GM11168 (cell line): ENCODE results near the gene CD79B.

Experiments
- in situ Hi-C: fragments of 300-500 bp; cut with MboI; formaldehyde crosslinking; loops from one replicate; pipeline ENCODE4 v1.12.0; 2022; ENCODE audit warnings: low sequenced_read_pairs; ENCODE audit not compliant: unreplicated experiment

CD79B gene

DNA sequence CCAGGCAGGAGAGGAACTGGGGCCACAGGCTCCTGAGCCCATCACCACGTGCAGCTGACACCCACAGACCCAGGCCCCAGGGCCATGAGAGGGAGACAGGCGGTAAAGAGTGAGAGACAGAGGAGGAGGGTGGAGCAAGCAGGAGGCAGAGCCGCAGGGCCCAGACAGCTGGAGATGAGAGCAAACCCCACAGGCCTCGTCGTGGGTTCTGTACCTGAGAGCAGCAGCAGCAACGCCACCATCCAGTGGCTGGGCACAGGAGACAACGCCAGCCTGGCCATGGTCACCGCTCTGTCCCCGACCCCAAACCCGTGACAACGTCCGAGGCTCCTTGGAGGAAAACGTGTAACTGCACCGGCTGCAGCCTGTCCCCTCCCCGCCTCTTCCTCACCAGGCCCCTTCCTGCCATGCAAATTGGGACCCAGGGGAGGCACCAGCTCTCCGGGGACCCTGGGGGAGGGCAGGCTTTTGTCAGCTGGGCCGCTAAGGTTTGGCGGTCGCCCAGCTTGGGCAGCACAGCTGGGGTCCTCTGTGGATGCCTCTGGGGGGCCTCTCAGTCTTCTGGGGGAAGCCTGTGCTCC is at the start of gene CD79B:
TSS of gene CD79B (minus strand) at position 351 of the 581 bp plus-strand sequence. CDS start at position 281, 70 bp downstream.
- in situ Hi-C loops = loop anchor here (25.0 kb wide), 1 partner anchor 205 kb away; the partner anchor contains the start of gene ERN1

DNA sequence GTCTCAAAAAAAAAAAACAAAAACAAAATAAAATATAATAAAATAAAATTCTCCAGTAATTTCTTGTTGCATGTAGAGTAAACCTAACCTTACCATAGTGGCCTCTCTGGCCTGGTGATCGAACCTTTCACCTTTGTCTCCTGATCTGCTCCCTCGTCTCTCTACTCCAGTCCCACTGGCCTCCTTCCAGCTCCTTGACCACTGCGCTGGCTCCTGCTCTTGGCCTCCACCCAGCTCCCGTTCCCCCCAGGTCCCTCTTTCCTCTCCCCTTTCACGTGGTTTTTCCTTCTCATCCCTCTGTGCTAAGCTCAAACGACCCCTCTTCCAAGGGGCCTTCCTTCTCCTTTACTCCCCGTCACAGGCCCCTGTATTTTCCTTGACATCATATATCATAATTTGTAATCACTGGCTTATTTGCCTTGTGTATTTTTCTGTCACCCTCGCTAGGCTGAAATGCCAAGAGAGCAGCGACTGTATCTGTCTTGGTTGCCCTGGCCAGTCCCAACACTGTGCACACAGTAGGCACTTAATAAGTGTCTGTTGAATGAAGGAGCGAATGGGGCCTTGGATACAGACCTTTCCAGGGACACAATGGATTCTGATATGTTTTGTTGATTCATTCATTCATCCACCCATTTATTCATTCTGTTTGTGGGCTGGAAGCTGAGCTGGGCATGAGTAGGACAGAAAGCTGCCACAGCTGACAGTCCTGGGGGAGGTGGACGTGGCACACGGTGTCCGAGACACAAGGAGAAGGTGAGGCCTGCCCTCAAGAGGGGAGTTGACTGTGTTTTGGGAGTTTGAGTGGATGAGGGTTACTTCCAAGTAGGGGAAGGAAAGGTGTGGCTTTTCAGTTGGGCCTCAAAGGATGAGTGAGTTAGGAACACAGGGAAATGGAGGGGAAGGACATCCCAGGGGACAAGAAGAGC is 46.4 kb upstream of the CD79B start:
- in situ Hi-C loops = no loop called here

DNA sequence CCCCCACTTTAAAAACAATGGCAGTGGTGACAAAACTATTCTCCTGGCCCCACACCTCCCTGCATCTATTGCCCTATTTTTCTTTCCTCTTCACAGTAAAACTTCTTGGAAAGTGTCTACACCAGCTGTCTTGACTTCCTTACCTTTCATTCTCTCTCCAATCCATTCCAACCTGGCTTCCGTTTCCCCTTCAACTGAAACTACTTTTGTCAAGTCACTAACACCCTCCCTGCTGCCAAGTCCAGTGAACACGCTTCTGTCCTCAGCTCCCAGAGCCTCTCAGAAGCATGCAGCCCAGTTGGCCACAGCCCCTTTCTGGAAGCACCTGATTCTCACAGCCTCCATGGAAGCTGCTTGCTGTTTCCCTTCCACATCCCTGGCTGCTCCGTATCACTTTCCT is 44.6 kb upstream of the CD79B start:
- in situ Hi-C loops = no loop called here

DNA sequence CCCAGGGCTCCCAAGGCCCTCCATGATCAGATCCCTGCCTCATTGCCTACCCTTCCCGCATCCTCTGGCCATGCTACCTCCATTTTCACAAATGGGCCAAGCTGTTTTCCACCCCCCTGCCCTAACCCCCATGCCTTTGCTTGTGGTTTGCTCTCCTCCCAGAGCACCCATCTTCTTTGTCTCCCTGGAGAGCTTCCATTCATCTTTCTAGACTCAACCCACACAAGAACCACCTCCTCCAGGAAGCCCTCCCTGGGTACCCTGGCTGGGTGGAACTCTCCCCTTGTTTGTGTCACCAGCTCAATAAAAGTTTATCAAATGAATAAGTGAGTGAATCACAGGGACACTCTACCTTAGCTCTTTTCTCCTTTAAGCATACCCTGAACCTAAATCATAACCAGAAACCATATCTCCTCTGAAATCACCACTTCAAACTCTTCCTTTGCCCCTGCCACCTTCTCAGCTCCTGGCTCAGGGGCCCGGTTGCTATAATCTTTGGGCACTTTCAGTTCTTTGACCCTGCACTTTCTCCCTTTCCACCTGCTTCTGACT is 43.5 kb upstream of the CD79B start:
- in situ Hi-C loops = no loop called here

DNA sequence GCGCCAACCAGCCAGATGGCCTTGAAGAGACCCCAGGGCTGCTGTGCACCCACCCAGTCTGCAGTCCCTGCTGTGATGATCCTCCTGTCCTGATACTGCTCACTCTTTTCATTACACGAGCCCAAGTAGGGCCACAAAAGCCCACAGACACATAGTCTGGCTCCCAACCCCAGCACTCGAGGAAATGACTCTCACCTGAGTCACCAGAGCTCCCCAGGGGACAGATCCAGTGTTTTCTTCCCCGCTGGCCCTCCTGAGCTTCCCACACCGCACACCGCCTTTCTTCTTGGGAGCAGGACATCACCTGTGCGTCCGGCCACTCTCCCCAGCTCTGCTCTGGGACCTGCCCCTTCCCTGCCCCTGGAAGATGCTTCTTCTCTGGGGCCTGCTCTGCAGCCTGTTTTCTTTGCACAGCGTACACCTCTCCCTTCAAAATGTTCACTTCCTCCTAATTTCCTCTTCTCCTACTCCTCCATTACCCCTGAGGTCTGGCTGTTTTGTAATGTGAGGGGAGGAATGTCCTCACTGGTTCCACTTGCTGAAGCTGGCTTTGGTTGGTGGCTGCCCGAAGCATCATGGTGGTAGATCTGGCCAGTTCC is 42.6 kb upstream of the CD79B start:
- in situ Hi-C loops = no loop called here

DNA sequence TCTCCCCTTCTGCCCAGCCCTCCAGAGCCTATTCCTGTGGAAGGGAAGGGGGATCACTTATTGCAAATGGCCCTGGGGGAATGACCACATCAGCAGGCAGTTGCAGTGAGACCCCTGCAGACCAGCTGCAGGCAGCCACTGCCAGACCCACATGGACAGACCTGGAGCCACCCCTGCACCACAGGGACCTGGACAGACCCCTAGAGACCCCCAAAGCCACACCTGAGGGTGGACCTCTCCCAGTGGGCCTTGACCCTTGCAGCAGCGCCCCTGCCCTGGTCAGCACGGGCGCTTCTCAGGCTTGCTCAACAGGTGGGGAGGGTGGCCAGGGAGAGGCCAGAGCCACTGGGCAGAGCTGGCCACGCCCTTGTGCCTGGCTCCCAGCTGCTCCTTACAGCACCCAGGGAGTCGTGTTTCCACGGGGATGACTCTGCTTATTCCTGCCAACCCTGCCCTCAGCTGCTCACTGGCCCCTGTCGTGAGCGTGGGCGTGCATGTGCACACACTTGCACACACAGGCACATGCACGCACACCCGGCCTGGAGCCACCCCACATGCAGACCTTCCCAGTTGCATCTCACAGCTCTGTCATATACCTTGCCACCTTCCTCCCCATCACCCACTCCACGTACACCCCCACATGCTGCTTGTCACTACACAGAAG is 41.9 kb upstream of the CD79B start:
- in situ Hi-C loops = no loop called here

DNA sequence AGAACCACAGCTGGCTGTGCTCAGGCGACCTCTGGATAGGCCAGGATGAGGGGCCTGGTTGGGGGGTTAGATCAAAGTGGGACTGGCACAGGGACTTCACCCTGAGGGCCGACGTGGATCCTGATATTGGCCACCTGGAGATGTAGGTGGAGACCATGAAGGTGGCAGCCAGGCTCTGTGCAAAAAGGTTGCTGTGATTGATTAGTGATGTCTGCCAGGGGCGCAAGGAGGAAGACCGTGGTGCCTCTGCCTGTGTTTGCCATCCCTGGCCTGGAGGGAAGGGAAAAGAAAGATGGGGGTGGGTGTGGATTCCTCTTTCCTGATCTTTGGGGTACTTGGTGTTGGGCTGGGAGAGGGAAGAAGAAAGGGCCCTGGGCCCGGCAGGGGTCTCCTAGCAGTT is 41.1 kb upstream of the CD79B start:
- in situ Hi-C loops = no loop called here

DNA sequence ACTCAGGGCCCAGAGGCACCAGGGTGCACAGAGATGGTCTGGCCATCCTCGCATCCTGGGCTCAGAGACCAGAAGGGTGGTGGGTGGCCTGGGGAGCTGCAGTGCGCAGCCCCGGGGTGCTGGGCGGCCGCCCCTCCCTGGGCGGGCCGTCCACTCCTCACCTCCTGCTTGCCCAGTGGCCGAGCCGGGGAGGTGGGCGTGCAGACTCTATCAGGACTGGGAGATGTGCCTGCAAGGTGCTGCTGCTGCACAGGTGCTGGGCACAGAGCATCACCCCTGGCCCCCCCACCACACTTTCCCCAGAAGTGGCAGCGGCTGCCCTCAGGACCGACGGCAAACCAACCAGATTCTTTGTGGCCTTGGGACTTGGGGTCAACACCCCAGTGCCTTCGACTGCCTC is 40.7 kb upstream of the CD79B start, which contains the start of gene SCN4A:
TSS of gene SCN4A (minus strand) at position 123 of the 400 bp plus-strand sequence. CDS start at position 46, 77 bp downstream.
- in situ Hi-C loops = no loop called here

DNA sequence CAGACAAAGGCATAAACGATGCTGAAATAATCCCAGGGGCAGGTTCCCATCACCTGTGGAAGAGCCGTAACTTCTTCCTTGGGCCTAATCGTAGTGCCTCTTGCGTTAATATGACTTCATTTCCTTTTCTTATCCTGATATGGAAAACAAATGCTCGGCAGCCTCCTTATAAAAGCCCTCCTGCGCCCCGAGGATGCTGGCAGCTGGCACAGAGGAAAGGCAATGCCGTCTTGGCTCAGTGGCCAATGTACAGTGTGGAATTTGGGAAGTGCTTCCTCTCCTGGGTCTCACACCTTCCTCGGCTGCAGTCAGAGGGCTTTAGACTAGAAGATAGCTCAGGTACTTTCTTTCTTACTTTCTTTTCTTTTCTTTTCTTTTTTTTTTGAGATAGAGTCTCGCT is 37.1 kb upstream of the CD79B start:
- in situ Hi-C loops = no loop called here

DNA sequence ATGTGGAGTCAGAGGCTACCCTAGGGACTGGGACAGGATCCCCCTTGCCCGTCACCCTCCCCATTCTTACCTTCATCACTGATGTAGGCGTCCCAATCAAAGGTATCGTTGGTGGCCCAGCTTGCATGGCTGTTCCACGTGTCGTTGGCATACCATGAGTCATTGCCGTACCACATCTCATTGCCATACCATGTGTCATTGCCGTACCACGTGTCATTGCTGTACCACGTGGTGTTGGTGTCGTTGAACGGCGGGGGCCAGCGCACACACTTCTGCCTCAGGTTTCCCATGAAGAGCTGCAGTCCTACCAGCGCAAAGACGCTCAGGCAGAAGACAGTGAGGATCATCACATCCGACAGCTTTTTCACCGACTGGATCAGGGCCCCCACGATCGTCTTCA is 35.8 kb upstream of the CD79B start:
- in situ Hi-C loops = no loop called here

DNA sequence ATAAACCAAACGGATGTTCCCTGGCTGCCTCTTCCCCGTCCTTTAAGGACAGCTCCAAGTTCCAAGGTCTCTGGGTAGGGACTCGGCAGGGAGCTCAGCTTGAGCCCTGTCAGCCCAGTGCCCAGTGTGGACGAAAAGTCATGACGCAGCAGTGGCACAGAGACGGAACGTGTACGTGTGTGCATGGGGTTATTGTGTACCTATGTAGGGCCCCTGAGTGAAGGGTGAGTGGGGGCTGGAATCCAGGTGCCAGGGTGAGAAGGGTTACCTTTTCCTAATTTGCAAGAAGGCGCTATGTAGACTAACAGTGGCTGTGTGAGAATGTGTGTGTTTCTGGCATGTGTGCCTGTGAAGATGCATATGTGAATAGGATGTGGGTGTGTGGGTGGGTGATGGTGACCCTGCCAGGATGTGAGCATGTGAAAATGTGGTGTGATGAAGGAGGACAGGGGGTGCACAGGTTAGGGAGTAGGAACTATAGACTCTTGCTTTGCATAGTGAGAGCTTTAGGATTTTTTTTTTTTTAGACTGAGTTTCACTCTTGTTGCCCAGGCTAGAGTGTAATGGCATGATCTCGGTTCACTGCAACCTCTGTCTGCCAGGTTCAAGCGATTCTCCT is 34.6 kb upstream of the CD79B start:
- in situ Hi-C loops = no loop called here

DNA sequence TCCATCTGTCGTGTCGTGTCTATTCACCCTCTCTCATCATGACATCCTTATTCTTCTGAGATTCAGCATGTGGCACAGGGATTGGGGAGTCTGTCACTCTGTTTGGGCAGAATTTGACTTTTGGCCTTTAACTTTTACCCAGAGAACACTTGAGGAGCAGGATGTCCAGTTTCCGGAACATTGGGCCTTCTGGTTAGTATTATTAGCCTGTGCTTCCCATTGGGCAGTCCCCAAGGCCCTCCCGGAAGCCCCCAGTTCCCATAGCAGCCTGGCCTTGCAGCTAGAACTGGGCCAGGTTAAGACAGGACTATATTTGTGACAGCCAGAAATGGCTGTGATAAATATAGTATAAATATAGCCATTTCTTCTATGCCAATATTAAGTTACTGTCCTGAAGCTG is 31.0 kb upstream of the CD79B start:
- in situ Hi-C loops = no loop called here

DNA sequence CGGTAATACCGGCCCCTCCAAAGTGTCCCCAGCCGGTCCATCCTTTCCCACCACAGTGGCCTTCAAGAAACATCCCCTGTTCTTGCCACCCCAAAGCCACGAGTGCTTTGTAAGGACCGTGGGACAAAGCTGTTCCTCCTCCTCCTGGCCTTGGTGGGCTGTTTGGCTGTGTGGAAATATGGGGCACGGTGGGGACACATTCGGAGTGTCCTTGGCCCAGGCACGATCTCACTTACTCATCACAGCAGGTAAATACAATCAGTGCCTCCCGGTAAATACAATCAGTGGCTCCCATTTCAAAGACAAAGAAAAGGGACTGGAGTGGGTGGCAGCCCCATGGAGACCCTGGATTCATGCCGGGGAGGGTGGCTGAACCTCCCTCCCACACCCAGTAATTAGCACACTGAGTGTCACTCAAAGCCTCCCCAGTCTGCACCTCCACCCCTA is 30.2 kb upstream of the CD79B start:
- in situ Hi-C loops = no loop called here

DNA sequence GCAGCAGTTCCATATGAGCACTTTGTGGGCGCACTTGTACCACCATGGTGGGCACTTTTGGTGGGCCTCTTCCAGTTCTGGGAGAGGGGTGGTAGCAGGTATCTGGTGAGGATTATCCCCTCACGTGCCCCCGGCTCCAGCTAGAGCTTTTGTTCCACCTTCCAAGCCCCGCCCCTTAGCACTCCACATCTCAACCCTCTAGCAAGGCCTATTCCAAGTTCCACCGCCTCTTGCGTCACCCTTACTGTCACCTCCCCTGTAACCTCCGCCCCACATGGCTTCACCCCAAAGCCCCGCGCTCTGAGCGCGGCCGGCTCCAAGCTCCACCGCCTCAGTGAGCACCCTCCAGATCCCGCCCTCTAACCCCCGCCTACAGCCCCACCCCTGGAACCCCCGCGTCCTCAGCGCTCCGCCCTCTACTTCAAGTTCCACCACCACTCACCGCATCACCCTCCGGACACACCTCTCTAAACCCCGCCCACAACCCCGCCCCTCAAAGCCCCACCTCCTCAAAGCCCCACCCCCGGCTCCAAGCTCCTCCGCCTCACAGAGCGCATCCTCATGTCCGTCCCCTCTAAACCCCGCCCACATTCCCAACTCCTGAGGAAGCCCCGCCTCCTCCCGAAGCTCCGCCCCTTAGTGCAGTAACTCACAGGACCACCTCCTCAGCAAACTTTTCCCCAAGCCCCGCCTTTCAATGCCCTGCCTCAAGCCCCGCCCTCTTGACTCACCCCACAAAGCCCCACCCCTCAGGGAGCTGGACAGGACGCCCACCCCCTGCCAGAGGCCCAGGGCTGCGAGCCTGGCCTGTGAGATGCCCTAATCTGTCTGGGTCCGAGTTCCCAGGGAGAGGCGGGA is 29.5 kb upstream of the CD79B start:
- in situ Hi-C loops = no loop called here

DNA sequence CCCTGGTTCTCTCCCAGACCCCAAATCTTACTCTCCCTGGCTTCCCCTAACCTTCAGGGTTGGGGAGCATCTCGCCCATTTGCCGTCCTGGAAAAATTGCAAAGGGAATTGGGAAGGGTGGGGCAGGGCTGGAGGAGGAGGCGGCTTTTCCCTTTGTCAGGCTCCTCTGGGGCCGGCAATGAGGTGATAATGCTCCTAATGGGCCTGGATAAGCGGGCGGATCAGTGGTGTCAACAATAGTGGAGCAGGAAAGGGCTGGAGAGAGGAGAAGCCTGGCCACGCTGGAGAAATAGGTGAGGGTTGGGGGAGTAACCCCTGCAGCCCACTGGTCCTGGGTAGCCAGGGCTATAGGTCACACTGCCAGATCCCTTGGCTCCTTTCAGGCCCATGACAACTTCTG is 28.3 kb upstream of the CD79B start:
- in situ Hi-C loops = no loop called here

DNA sequence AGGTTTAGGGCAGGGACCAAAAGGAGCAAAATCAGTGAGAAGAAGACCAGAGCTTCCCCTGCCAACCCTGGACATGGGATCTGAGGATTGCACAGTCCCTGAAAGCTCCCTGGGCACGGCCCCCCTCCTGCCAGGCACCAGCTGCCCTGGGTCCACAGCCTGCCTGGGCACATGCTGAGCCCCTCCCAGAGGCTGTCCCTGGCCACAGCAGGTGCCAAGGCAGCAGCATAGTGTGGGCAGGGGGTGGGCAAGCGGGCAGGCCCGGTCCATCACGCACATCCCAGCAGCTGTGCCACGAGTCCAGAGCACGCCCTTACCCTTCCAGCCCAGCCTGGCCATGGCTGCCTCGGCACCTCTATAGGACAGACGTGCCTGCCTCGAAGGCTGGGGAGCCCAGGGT is 27.9 kb upstream of the CD79B start:
- in situ Hi-C loops = no loop called here

DNA sequence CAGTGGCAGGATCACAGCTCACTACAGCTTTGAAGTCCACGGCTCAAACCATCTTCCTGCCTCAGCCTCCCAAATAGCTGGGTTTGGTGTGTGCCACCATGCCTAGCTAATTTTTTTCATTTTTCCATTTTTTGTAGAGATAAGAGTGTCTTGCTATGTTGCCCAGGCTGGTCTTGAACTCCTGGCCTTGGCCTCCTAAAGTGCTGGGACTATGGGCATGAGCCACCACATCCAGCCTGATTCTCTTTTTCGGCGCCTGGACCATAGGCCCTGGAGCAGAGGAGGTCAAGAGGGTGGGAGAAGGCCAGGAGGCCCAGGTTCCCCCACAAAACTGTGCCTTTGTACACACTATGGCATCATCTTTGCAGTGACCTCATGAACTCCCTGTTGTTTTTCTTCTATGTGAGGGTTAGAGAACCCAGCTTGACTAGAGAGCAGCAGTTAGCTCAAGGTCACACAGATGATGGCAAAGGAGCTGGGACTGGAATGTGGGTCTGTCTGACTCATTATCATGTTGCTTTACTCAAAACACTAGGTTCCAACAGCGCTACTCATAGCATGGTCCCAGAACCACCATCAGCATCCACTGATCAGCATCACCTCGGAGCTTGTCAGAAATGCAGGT is 24.3 kb upstream of the CD79B start:
- in situ Hi-C loops = no loop called here

DNA sequence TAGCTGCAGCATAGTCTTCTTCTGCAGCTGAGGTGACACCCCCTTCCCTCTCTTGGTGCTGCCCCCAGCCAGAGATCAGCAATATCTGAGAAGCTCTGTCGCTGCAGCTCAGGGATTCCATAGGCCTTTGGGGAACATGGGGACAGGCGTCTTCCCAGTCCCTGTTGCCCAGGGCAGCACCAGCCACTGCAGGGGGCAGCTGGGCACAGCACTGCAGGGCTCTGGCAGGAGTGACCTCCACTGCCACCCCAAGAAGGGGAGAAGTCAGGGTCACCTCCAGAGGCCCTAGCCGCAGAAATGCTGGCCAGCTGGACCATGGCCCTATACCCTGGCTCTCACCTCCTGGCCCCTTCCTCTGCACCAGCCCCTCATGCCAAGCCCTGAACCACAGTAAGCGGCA is 23.7 kb upstream of the CD79B start:
- in situ Hi-C loops = no loop called here

DNA sequence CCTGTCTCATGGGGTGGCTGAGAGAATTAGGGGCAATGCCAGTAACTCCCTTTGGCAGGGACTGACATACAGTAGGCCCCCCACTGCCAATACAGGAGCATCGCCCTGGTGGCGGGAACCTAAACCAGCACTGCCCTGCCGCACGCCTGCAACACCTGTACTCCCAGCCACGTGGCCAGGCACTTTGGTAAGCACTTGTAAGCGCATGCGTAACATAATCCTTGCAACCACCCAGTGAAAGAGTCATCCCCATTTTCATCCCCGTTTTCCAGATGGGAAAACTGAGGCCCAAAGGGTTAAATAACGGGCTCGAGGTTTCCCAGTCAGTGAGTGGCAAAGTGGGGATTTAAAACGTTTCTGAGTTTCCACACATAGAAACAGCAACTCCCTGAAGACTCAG is 23.1 kb upstream of the CD79B start:
- in situ Hi-C loops = no loop called here
